ENCODE data around the gene ANKRD11. TPM values are rescaled to one million over a fixed set of nuclear protein-coding genes. Genes with fewer than 3 reads are reported as not detected.
"Not testable (repeated sequence)": the region's sequence is repeated elsewhere in the genome, so short reads cannot be mapped to it uniquely, and the experiment has no call there.

Gene ANKRD11
- total RNA-seq, 1 experiment from 2014 or later = 48.0 TPM

DNA sequence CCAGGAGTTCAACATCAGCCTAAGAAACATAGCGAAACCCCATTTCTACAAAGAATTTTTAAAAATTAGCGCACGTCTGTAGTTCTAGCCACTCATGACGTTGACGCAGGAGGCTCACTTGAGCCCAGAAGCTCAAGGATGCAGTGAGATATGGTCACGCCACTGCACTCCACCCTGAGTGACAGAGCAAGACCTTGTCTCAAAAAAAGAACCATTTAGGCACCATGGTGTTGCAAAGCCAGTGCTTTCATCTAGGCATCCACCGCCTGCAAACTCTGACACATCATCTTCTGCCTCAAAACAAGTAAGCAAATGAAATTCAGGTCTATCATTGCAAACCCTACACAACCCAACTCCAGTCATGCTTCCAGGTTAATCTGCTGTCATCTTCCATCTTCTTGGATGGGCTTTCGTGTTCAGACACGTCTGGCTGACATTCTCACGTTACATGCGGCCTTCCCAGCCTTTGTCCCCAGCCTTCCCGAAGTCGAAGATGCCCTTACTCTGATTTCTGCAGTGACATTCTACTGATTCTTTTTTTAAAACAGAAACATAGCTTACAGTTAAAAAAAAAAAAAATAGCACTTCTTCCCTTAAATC is 8.9 kb downstream of the ANKRD11 start:
- no peaks in the 10 kb centered on the region for H3K27me3 ChIP-seq (replicated peaks)
- H3K4me1 ChIP-seq (replicated peaks) = peaks cover 35% of the 10 kb centered on the region
- H3K4me3 ChIP-seq = no peak overlapping the region
- H3K27ac ChIP-seq = no peak overlapping the region
- no peak for DNase-seq (ENCODE audit: low read depth in 1 of 2, low spot score in 2 of 2)
- no peaks in the 10 kb centered on the region for H3K9me3 ChIP-seq (replicated peaks)
- H3K36me3 ChIP-seq = peaks cover 24% of the 10 kb centered on the region

DNA sequence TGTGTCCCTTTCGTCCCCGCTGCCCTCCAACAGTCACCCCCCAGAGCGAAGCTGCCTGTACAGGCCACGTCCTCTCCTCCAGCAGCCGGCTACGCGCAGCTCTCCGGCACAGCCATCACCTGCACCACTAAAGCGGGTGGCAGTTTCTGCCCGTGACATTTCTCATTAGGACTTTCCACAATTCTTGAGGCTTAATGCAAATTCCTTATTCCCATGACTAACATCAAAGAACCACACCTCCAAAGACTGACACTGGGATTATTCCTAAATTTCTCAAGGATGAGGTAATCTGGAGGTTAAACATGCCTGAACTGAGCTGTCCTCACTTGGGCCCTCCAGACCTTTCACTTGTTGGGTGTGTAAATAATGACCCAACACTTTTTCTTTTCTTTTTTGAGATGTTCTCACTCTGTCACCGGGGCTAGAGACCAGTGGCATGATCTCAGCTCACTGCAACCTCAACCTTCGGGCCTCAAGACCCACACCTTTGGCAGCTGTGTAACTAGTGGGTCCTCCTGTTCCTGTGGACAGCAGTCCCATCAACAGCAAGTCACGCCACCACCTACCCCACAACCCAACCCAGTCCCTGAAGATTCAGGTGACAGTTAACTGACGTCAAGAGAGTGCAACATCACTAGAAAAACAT is 11.7 kb downstream of the ANKRD11 start:
- peak; percentile 52 to 66 for DNase-seq (ENCODE audit: low read depth in 1 of 2, low spot score in 2 of 2)
- H3K9me3 ChIP-seq (replicated peaks) = no peaks in the 10 kb centered on the region
- peaks cover 40% of the 10 kb centered on the region for H3K4me1 ChIP-seq (replicated peaks)
- H3K27ac ChIP-seq = peak overlapping the region; percentile 62
- no peak overlapping the region for H3K4me3 ChIP-seq
- no peaks in the 10 kb centered on the region for H3K27me3 ChIP-seq (replicated peaks)
- H3K36me3 ChIP-seq = peaks cover 26% of the 10 kb centered on the region

DNA sequence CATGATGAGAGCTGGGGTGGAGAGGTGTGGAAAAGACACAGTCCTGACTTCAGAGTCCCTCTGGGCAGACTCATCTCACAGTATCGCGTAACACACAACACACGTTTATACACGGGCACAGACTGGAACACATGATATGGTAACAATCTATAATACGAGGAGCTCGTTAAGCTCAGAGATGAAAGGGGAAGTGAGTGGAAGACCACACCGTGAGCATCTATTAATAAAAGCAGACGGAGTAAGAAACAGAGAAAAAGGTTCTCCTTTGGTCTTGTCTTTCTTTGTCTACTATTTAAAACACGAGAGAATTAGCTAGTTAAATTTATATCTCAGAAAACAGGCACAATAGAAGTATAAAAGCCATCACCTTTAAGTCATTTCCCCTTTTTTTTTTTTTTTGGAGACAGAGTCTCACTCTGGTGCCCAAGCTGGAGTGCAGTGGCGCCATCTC is 13.5 kb downstream of the ANKRD11 start:
- H3K4me1 ChIP-seq (replicated peaks) = peaks cover 30% of the 10 kb centered on the region

DNA sequence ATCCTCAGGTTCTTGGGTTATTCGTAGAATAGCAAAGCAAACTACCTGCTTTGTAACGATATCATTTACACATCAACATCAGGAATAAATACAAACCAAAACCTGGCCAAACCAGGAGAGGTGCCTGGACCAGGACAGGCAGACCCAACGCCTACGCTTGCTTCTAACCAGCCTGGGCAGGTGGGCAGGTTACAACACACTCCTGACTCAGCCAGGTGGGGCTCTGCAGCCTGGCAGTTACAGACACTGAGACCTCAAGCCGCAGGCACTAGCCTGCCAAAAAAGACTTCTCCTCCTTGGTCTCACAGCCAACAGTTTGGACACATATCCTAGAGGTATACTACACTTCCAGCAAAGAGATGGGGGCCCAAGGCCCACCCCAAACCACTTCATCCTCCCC is 14.0 kb downstream of the ANKRD11 start:
- Histone ChIP-seq H3K9me3 (replicated peaks) (no peaks in the 10 kb centered on the region), H3K27me3 (replicated peaks) (no peaks in the 10 kb centered on the region), H3K36me3 (peaks cover 12% of the 10 kb centered on the region; the same call in 1 of the 2 replicates), H3K27ac (no peak overlapping the region), H3K4me1 (replicated peaks) (peaks cover 31% of the 10 kb centered on the region), H3K4me3 (no peak overlapping the region)
- no peak for DNase-seq (ENCODE audit: low read depth in 1 of 2, low spot score in 2 of 2)

More for the DNA sequence above, 13.5 kb downstream of the ANKRD11 start:
- H3K27me3 ChIP-seq (replicated peaks) = no peaks in the 10 kb centered on the region
- no peak overlapping the region for H3K4me3 ChIP-seq
- no peak overlapping the region for H3K27ac ChIP-seq
- peaks cover 14% of the 10 kb centered on the region; the same call in 1 of the 2 replicates for H3K36me3 ChIP-seq
- no peaks in the 10 kb centered on the region for H3K9me3 ChIP-seq (replicated peaks)
- DNase-seq (ENCODE audit: low read depth in 1 of 2, low spot score in 2 of 2) = no peak

DNA sequence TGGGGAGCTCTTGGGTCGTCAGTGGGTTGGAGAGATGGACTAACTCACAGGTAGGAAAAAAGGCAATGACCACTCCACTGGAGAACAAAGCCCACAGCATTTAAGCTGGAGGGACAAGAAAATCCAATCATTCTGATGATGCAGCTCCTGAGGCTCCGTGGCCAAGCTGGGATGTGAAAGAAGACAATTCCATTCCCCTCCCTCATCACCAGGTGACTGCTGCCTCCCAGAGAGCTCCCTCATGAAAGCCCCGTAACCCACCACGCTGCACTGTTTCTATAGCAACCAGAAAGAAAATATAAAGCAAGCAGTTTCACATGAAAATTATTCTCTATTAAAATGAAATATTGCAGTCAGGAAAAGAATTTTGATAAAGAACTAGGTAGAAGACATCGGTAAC is 15.2 kb downstream of the ANKRD11 start:
- H3K27ac ChIP-seq = peak overlapping the region; percentile 15; the same call in 1 of the 2 replicates
- DNase-seq (ENCODE audit: low read depth in 1 of 2, low spot score in 2 of 2) = no peak

DNA sequence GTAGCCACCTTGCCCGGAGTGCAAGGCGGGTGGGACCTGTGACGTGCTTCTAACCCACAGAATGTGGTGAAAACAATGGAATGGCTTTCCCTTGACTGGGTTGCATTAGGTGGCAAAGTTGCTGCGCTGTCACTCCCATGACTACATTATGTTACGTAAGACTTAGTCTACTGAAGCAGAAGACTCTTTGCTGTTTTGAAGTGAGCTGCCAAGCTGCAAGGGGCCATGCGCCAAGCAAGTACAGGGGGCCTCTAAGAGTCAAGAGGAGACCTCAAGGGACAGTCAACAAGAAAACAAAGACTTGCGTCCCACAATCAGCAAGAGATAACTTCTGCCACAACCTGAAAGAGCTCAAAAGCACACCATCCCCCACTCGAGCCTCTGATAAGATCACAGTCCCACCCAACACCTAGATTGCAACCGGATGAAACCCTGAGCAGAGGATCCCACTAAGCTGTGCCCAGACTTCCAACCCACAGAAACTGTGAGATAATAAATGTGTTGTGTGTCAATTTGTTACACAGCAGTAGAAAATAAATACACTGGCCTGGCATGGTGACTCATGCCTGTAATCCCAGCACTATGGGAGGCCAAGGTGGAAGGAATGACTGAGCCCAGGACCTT is 16.5 kb downstream of the ANKRD11 start:
- H3K4me3 ChIP-seq = no peak overlapping the region
- no peak for DNase-seq (ENCODE audit: low read depth in 1 of 2, low spot score in 2 of 2)

More for the DNA sequence above, 15.2 kb downstream of the ANKRD11 start:
- Histone ChIP-seq H3K4me3 (no peak overlapping the region), H3K27me3 (replicated peaks) (no peaks in the 10 kb centered on the region), H3K36me3 (peaks cover 7% of the 10 kb centered on the region), H3K9me3 (replicated peaks) (no peaks in the 10 kb centered on the region), H3K4me1 (replicated peaks) (peaks cover 32% of the 10 kb centered on the region)

DNA sequence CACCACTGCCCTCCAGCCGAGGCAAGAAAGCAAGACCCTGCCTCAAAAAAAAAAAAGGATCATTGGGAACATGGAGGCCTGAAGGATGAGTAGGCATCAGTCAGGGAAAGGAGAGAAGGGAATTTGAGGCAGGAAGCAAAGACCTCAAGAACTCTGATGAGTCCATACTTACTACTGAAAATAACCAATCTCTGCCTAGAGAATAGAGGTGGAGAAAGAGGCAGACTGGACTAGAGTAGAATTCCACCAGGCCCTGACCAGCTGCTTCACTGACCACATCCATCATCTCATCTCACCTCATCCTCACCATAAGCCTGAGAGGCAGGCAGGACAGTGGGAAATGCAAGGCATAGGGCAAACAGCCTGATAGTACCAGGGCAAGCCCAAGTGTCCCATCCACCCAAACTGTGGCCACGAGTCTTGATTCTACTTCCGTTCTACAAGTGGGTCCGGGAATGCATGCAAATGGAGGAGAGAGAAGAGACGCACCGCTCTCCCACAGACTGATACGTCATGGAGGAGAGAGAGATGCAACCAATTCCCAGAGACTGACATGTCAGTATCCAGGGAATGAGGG is 17.1 kb downstream of the ANKRD11 start:
- Histone ChIP-seq H3K4me3 (no peak overlapping the region), H3K27ac (no peak overlapping the region), H3K36me3 (peaks cover 12% of the 10 kb centered on the region), H3K4me1 (replicated peaks) (peaks cover 15% of the 10 kb centered on the region), H3K9me3 (replicated peaks) (no peaks in the 10 kb centered on the region), H3K27me3 (replicated peaks) (no peaks in the 10 kb centered on the region)
- no peak for DNase-seq (ENCODE audit: low read depth in 1 of 2, low spot score in 2 of 2)

More for the DNA sequence above, 16.5 kb downstream of the ANKRD11 start:
- H3K4me1 ChIP-seq (replicated peaks) = peaks cover 21% of the 10 kb centered on the region
- H3K27ac ChIP-seq = no peak overlapping the region
- no peaks in the 10 kb centered on the region for H3K9me3 ChIP-seq (replicated peaks)
- H3K27me3 ChIP-seq (replicated peaks) = no peaks in the 10 kb centered on the region
- peaks cover 10% of the 10 kb centered on the region for H3K36me3 ChIP-seq

DNA sequence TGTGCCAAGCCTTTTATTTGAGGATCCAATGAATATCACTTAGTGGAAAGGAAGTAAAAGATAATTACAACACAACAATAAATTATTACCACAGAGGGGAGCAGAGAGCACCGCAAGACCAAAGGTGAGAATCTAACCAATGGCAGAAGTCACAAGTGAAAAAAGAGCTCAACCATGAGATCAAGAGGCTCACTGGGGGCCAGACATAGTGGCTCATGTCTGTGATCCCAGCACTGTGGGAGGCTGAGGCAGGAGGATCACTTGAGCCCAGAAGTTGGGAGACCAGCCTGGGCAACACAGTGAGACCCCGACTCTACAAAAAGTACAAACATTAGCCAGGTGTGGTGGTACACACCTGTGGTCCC is 17.7 kb downstream of the ANKRD11 start:
- peaks cover 15% of the 10 kb centered on the region for H3K4me1 ChIP-seq (replicated peaks)
- H3K27ac ChIP-seq = no peak overlapping the region
- no peaks in the 10 kb centered on the region for H3K27me3 ChIP-seq (replicated peaks)
- no peaks in the 10 kb centered on the region for H3K9me3 ChIP-seq (replicated peaks)
- peaks cover 14% of the 10 kb centered on the region for H3K36me3 ChIP-seq
- H3K4me3 ChIP-seq = no peak overlapping the region
- DNase-seq (ENCODE audit: low read depth in 1 of 2, low spot score in 2 of 2) = no peak

DNA sequence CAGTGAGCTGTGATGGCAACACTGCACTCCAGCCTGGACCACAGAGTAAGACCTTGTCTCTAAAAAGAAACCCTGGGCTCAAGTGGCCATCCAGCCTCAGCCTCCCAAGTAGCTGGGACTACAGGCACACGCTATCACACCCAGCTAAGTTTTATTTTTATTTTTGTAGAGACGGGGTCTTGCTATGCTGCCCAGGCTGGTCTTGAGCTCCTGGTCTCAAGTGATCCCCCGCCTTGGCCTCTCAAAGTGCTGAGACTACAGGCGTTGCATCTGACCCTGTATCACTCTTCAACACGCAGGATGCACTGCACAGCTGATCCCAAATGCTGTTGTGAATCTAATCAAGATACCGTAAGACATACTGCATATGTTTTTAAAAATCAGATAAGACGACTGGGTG is 23.0 kb downstream of the ANKRD11 start:
- Histone ChIP-seq H3K9me3 (replicated peaks) (no peaks in the 10 kb centered on the region), H3K36me3 (peaks cover 15% of the 10 kb centered on the region), H3K4me3 (no peak overlapping the region), H3K4me1 (replicated peaks) (peaks cover 10% of the 10 kb centered on the region), H3K27me3 (replicated peaks) (no peaks in the 10 kb centered on the region), H3K27ac (no peak overlapping the region)
- no peak for DNase-seq (ENCODE audit: low read depth in 1 of 2, low spot score in 2 of 2)

DNA sequence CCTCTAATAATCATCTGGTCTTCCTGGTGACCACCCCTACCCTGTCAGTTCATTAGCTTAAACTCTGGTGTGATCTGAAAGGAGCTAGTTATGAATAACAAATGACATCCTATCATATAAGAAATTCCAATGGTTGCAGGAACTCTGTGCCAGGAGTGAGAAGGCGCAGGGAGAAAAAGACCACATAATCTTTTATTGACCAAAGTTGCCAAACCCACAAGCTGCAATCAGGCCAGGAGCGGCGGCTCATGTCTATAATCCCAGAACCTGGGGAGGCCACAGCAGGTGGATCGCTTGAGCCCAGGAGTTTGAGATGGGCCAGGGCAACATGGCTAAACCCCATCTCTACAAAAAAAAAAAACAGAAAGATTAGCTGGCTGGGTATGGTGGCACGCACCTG is 23.4 kb downstream of the ANKRD11 start:
- no peaks in the 10 kb centered on the region for H3K9me3 ChIP-seq (replicated peaks)
- H3K36me3 ChIP-seq = peaks cover 15% of the 10 kb centered on the region
- peaks cover 10% of the 10 kb centered on the region for H3K4me1 ChIP-seq (replicated peaks)
- H3K4me3 ChIP-seq = no peak overlapping the region
- no peaks in the 10 kb centered on the region for H3K27me3 ChIP-seq (replicated peaks)
- no peak overlapping the region for H3K27ac ChIP-seq
- DNase-seq (ENCODE audit: low read depth in 1 of 2, low spot score in 2 of 2) = no peak

DNA sequence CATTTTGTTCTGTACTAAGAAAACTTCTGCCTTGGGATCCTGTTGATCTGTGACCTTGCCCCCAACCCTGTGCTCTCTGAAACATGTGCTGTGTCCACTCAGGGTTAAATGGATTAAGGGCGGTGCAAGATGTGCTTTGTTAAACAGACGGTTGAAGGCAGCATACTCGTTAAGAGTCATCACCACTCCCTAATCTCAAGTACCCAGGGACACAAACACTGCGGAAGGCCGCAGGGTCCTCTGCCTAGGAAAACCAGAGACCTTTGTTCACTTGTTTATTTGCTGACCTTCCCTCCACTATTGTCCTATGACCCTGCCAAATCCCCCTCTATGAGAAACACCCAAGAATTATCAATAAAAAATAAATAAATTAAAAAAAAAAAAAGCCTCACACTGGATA is 27.0 kb downstream of the ANKRD11 start:
- H3K4me1 ChIP-seq (replicated peaks); DNase-seq (ENCODE audit: low read depth in 1 of 2, low spot score in 2 of 2): not testable (repeated sequence)

DNA sequence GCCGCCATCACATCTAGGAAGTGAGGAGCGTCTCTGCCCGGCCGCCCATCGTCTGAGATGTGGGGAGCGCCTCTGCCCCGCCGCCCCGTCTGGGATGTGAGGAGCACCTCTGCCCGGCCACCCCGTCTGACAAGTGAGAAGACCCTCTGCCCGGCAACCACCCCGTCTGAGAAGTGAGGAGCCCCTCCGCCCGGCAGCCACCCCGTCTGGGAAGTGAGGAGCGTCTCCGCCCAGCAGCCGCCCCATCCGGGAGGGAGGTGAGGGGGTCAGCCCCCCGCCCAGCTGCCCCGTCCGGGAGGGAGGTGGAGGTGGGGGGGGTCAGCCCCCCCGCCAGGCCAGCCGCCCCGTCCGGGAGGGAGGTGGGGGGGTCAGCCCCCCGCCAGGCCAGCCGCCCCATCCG is 27.7 kb downstream of the ANKRD11 start:
- H3K36me3 ChIP-seq; H3K4me3 ChIP-seq; H3K4me1 ChIP-seq (replicated peaks); H3K27me3 ChIP-seq (replicated peaks); DNase-seq (ENCODE audit: low read depth in 1 of 2, low spot score in 2 of 2); H3K9me3 ChIP-seq (replicated peaks); H3K27ac ChIP-seq: not testable (repeated sequence)

More for the DNA sequence above, 27.0 kb downstream of the ANKRD11 start:
- not testable (repeated sequence) for H3K27ac ChIP-seq; H3K27me3 ChIP-seq (replicated peaks); H3K9me3 ChIP-seq (replicated peaks); H3K4me3 ChIP-seq
- peaks cover 13% of the 10 kb centered on the region for H3K36me3 ChIP-seq

DNA sequence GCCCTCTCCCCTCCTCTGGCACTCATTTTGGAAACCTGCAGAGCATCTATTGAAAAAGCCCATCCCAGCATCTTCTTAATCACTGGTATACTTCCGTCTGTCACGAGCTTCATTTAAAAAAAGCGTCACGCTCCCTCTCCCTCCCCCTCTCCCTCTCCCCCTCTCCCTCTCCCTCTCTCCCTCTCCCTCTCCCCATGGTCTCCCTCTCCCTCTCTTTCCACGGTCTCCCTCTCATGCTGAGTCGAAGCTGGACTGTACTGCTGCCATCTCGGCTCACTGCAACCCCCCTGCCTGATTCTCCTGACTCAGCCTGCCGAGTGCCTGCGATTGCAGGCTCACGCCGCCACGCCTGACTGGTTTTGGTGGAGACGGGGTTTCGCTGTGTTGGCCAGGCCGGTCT is 28.5 kb downstream of the ANKRD11 start:
- H3K27ac ChIP-seq; H3K36me3 ChIP-seq; H3K9me3 ChIP-seq (replicated peaks); H3K4me1 ChIP-seq (replicated peaks); H3K27me3 ChIP-seq (replicated peaks); DNase-seq (ENCODE audit: low read depth in 1 of 2, low spot score in 2 of 2); H3K4me3 ChIP-seq: not testable (repeated sequence)

DNA sequence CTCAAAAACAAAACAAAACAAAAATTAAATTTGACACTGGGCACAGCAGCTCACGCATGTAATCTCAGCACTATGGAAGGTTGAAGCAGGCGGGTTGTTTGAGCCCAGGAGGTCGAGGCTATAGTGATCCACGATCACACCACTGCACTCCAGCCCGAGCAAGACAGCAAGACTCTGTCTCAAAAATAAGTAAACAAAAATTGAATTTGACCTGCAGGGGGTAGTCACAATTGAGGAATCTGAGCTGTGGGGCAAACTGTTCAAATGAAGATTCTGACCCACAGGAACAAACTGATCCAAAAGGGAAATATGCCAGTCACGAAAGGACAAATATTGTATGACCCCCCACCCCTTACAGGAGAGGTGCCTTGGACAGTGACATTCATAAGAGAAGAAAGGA is 29.8 kb downstream of the ANKRD11 start:
- Histone ChIP-seq H3K4me3 (no peak overlapping the region), H3K9me3 (replicated peaks) (no peaks in the 10 kb centered on the region)

More for the DNA sequence above, 29.8 kb downstream of the ANKRD11 start:
- Histone ChIP-seq H3K4me1 (replicated peaks) (peaks cover 12% of the 10 kb centered on the region), H3K36me3 (peaks cover 9% of the 10 kb centered on the region; the same call in 1 of the 2 replicates), H3K27me3 (replicated peaks) (no peaks in the 10 kb centered on the region), H3K27ac (no peak overlapping the region)
- no peak for DNase-seq (ENCODE audit: low read depth in 1 of 2, low spot score in 2 of 2)

Measured in SJSA1 (cell line).